ENCODE measurements around the gene CHRM3.

Gene CHRM3

DNA sequence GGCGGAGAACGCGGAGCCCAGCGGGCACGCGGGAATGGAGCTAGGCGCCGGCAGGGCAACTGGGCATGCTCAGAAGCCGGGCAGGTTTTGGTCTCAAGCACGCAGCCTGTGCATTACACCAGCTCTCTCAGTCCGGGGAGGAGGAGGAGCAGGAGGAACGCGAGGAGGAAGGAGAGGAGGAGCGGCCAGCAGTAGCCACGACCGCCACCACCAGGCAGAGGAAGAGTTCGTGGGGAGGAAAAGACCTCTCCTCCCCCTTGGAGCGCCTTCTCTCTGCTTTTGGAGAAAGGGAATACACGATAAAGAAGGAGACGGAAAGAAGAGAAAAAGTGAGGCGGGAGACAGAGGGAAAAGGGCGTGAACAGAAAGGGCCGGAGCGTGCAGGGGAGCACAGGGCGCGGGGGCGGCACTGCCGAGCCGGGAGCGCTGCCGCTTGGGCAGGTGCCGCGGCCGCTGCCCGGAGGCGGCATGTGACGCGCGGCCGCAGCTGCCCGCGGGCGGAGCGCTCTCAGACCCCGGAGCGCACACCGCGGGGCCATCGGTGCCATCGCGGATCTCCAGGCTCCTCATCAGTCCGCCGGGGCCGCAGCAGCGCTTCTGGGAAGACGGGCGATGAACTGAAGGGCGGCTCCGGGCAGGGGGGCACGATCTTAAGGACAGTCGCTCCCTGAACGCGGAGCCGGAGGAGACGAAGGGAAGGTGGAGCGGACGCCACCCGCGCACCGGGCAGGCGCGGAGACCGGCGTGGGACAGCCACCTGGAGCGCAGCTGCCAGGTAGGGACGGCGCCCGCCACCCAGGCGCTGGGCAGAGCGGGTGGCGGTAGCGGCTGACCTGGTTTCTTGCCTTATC lies at the start of gene CHRM3:
Gene CHRM3, plus strand, starts transcription at position 116 of the 851 bp plus-strand sequence. CDS start 520,884 bp downstream, outside the sequence.
- Histone ChIP-seq H3K79me2 (no peaks in the 10 kb centered on the region), H2AFZ (no peak within 1 kb of the TSS), H3K4me1 (no peaks in the 10 kb centered on the region), H3K9me3 (ENCODE audit: control insufficient read depth, low read length) (no peaks in the 10 kb centered on the region), H3K4me3 (ENCODE audit: low read depth, low read length) (peak within 1 kb of the TSS; percentile 52), H3K27me3 (ENCODE audit: control insufficient read depth, insufficient read depth, low read length) (no peaks in the 10 kb centered on the region), H3K36me3 (ENCODE audit: control insufficient read depth, insufficient read depth, low read length) (no peaks in the 10 kb centered on the region), H3K4me2 (ENCODE audit: low read length) (peak within 1 kb of the TSS; percentile 84), H3K9ac (no peak within 1 kb of the TSS), H3K27ac (no peak within 1 kb of the TSS)
- TF ChIP-seq, protein P1, sequence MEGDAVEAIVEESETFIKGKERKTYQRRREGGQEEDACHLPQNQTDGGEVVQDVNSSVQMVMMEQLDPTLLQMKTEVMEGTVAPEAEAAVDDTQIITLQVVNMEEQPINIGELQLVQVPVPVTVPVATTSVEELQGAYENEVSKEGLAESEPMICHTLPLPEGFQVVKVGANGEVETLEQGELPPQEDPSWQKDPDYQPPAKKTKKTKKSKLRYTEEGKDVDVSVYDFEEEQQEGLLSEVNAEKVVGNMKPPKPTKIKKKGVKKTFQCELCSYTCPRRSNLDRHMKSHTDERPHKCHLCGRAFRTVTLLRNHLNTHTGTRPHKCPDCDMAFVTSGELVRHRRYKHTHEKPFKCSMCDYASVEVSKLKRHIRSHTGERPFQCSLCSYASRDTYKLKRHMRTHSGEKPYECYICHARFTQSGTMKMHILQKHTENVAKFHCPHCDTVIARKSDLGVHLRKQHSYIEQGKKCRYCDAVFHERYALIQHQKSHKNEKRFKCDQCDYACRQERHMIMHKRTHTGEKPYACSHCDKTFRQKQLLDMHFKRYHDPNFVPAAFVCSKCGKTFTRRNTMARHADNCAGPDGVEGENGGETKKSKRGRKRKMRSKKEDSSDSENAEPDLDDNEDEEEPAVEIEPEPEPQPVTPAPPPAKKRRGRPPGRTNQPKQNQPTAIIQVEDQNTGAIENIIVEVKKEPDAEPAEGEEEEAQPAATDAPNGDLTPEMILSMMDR (IDR thresholded peaks at IDR 0.05): no peak

DNA sequence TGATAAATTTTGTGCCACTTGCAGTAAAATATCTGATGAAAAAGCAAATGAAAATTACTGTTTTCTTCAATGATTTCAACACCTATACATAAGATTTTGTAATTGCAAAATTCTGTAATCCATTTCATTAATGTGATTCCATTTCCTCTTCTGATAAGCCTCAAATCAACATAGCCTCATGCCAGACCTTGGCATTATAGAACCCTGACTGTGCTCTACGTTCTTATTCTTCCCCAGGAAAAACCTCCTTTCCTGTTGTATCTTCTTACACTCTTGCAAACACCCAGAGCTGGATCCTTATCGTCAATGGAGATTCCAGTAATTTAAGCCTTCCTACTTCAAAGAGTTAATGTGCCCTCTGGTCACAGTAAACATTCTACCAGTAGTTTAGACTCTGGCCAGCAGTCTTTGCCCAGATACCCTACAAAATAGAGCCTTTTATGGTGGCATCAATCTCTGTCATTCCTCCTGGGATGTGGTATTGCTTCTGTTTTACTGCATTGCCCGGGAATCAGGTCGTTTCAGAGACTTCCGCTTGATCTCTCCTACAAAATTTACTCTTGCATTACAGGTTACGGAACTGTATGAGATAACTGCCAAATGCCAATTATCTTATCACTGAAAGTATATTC lies 48.5 kb upstream of the CHRM3 start:
- Histone ChIP-seq H2AFZ (no peak overlapping the region), H3K9me3 (ENCODE audit: control insufficient read depth, low read length) (no peaks in the 10 kb centered on the region), H3K9ac (no peak overlapping the region), H3K4me2 (ENCODE audit: low read length) (no peak overlapping the region), H3K4me3 (ENCODE audit: low read depth, low read length) (no peak overlapping the region), H3K27ac (no peak overlapping the region), H3K36me3 (ENCODE audit: control insufficient read depth, insufficient read depth, low read length) (no peaks in the 10 kb centered on the region), H3K79me2 (no peaks in the 10 kb centered on the region), H3K4me1 (no peaks in the 10 kb centered on the region), H3K27me3 (ENCODE audit: control insufficient read depth, insufficient read depth, low read length) (no peaks in the 10 kb centered on the region)
- TF ChIP-seq, protein P1 (IDR thresholded peaks at IDR 0.05): no peak

GRCh38 chr1:239347776-239348175 lies 38.6 kb upstream of the CHRM3 start:
- Histone ChIP-seq H3K4me3 (ENCODE audit: low read depth, low read length) (no peak overlapping the region), H3K9ac (no peak overlapping the region), H3K79me2 (no peaks in the 10 kb centered on the region), H2AFZ (no peak overlapping the region), H3K27ac (no peak overlapping the region), H3K4me1 (no peaks in the 10 kb centered on the region), H3K4me2 (ENCODE audit: low read length) (no peak overlapping the region), H3K27me3 (ENCODE audit: control insufficient read depth, insufficient read depth, low read length) (no peaks in the 10 kb centered on the region), H3K36me3 (ENCODE audit: control insufficient read depth, insufficient read depth, low read length) (no peaks in the 10 kb centered on the region), H3K9me3 (ENCODE audit: control insufficient read depth, low read length) (no peaks in the 10 kb centered on the region)
- TF ChIP-seq, protein P1 (IDR thresholded peaks at IDR 0.05): no peak

GRCh38 chr1:239348635-239349353 lies 37.6 kb upstream of the CHRM3 start:
- Histone ChIP-seq H3K27ac (no peak overlapping the region), H3K4me2 (ENCODE audit: low read length) (no peak overlapping the region), H3K9me3 (ENCODE audit: control insufficient read depth, low read length) (no peaks in the 10 kb centered on the region), H3K9ac (no peak overlapping the region), H3K79me2 (no peaks in the 10 kb centered on the region), H3K27me3 (ENCODE audit: control insufficient read depth, insufficient read depth, low read length) (no peaks in the 10 kb centered on the region), H3K4me1 (no peaks in the 10 kb centered on the region), H2AFZ (no peak overlapping the region), H3K4me3 (ENCODE audit: low read depth, low read length) (no peak overlapping the region), H3K36me3 (ENCODE audit: control insufficient read depth, insufficient read depth, low read length) (no peaks in the 10 kb centered on the region)
- TF ChIP-seq, protein P1 (IDR thresholded peaks at IDR 0.05): no peak

Data from parathyroid adenoma (tissue), 2 donors.